Gastrocnemius medialis (tissue), 4 donors: ENCODE measurements around the gene ZFP36.

Experiments used
- CTCF ChIP-seq, 5 experiments: fragments of 450-650 bp in 3 of 5; fragments of 200-600 bp in 2 of 5; sonication (generic) in 2 of 5; IDR thresholded peaks in 4 of 5; conservative IDR thresholded peaks in 1 of 5; 1 replicate in 4 of 5; 2 replicates in 1 of 5; pipeline ENCODE4 v1.5.1; 2016 to 2019; ENCODE audit warnings: antibody characterized with exemption in 5 of 5, mild to moderate bottlenecking in 3 of 5, moderate library complexity in 3 of 5
- POLR2A ChIP-seq, 2 donors: fragments of 450-650 bp; IDR thresholded peaks; one replicate each; pipeline ENCODE4 v1.6.1; 2017; ENCODE audit warnings: antibody characterized with exemption in 2 of 2, mild to moderate bottlenecking in 2 of 2, moderate library complexity in 2 of 2

GRCh38 chr19:39403331-39404312 is 3.0 kb upstream of the ZFP36 start:
- TF ChIP-seq POLR2A (IDR thresholded peaks at IDR 0.05): peak; percentile 85 to 93
- TF ChIP-seq CTCF (IDR thresholded peaks at IDR 0.05 in 4 of 5, conservative IDR thresholded peaks at IDR 0.05 in 1 of 5): no peak
